ENCODE results near the gene P3H3.
A peak's percentile ranks its signal among the peaks of the same experiment; 100 is the strongest.

- TF ChIP-seq CTCF (IDR thresholded peaks at IDR 0.05) (no peak), POLR2A (IDR thresholded peaks at IDR 0.05) (peak in 1 of 2 donors; percentile 7), POLR2AphosphoS5 (IDR thresholded peaks at IDR 0.05; ENCODE audit: insufficient read depth in 1 of 2, low read depth in 1 of 2) (no peak)
Measured at GRCh38 chr12:6827982-6828780, at the start of gene P3H3.
